Activated T-cell treated with anti-CD3 and anti-CD28 coated beads for 1 hour (primary cell): ENCODE data around the gene NTRK3.

Source experiments
- DNase-seq: peaks from one replicate; pipeline ENCODE4 v3.0.0-alpha.2; 2020; ENCODE audit warnings: low read depth

The NTRK3 gene

GRCh38 chr15:88256279-88257230 lies at the start of gene NTRK3:
Gene NTRK3 (minus strand): TSS chr15:88256739. CDS start chr15:88256153, 586 bp downstream.
- DNase-seq: no peak

DNA sequence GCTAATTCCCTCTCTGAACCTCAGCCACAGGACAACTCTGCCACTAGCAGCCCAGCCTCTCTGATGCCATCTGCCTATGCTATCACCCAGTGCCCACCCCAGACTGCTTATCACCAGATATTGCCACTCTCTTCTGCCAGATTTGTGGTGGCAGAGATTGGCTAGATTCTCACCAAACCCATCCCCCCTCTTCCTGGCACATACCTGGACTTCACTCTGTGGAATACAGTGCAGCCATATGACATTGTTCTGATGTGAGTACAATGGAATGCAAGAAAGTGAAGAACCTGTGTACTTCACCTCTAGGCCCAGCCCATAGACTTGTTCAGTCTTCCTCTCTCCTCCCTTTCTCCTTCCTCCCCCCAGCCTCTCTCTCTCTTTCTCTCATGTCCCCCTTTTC lies 46.9 kb upstream of the NTRK3 start:
- no peak for DNase-seq

DNA sequence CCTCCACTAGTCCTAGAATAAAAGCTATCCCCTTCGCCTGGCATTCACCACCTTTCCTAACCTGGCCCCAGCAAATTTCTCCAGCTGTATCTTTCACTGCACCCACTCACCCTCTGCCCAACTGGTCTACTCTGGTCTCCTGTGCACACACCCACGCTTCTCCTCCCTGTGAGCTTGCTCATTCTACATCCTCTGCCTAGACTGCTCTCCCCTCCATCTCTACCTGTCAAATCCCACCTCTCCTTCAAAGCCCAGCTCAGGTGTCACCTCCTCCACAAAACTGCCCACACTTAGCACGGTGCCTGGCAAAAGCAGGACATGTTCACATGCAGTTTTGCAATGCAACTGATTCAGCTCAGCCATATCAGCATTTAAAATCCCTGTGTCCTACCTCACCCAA lies 45.8 kb upstream of the NTRK3 start:
- DNase-seq: no peak

GRCh38 chr15:88301311-88301710 lies 44.8 kb upstream of the NTRK3 start:
- no peak for DNase-seq

- no peak for DNase-seq
These were observed 44.3 kb upstream of the NTRK3 start for GRCh38 chr15:88300861-88301260.

GRCh38 chr15:88300089-88300488 lies 43.5 kb upstream of the NTRK3 start:
- DNase-seq: no peak

DNA sequence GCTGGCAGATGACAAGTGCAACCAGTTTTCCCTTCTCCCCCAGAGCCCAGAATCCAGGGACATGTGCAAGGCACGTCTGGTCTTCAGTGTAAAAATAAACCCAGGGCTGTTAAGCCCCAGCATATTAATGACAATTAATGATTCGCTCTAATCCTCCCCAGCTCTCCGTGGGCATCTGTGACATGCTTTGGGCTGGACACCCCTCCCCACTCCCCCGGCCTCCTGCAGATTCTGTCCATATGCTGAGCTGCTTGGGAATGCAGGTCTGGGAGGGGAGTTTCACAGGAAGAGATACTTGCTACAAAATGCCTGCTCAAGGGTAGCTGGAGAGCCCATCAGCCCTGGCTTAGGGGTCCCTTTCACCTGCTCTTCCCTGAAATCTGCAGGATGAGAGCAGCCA lies 43.0 kb upstream of the NTRK3 start:
- no peak for DNase-seq

GRCh38 chr15:88288661-88289060 lies 32.1 kb upstream of the NTRK3 start:
- no peak for DNase-seq

DNA sequence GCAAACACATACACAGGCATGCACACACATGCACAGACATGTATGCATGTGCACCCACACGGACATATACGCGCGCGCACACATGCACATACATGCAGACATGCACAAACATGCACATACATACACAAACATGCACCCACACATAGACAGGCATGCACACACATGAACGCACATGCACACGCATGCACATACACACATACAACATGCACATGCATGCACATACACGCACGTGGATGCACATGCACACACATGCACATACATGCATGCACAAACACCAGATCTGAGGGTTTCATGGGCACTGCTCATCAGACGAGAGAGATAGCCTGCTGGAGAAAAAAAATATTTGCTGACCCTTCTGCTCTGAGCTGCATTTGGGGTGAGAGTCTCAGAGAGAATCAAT lies 31.7 kb upstream of the NTRK3 start:
- no peak for DNase-seq

- DNase-seq: no peak
These were observed 27.9 kb upstream of the NTRK3 start for GRCh38 chr15:88284318-88284998.

- no peak for DNase-seq
These were observed 26.1 kb upstream of the NTRK3 start for GRCh38 chr15:88282614-88283013.

GRCh38 chr15:88276821-88277410 lies 20.4 kb upstream of the NTRK3 start:
- no peak for DNase-seq

GRCh38 chr15:88275804-88276203 lies 19.3 kb upstream of the NTRK3 start:
- no peak for DNase-seq

GRCh38 chr15:88274553-88275460 lies 18.3 kb upstream of the NTRK3 start:
- peak; percentile 37 for DNase-seq

GRCh38 chr15:88272421-88272820 lies 15.9 kb upstream of the NTRK3 start:
- DNase-seq: no peak

- DNase-seq: no peak
These were observed 13.0 kb upstream of the NTRK3 start for GRCh38 chr15:88269356-88270062.

- DNase-seq: no peak
These were observed 11.2 kb upstream of the NTRK3 start for GRCh38 chr15:88267720-88268119.

GRCh38 chr15:88266170-88266569 lies 9.6 kb upstream of the NTRK3 start:
- DNase-seq: no peak

DNA sequence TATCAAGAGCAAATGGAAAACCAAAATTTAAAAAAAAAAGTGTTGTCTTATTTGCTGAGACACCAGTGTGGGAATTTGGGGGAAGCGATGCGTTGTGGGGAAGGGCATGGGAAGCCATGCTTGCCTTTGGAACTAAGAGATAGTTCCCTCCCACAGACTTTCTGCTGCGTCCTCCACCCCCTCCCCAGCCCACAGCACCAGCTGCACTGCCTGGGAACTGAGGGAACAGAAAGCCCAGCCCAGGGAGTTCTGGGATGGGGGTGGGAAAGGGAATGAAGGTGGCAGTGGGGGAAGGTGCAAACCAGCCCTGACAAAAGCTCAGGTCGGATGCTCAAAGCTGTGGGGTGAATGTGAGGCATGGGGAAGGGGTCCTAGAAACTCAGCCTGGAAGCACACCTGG lies 8.1 kb upstream of the NTRK3 start:
- DNase-seq: no peak

GRCh38 chr15:88262064-88262463 lies 5.5 kb upstream of the NTRK3 start:
- no peak for DNase-seq

DNA sequence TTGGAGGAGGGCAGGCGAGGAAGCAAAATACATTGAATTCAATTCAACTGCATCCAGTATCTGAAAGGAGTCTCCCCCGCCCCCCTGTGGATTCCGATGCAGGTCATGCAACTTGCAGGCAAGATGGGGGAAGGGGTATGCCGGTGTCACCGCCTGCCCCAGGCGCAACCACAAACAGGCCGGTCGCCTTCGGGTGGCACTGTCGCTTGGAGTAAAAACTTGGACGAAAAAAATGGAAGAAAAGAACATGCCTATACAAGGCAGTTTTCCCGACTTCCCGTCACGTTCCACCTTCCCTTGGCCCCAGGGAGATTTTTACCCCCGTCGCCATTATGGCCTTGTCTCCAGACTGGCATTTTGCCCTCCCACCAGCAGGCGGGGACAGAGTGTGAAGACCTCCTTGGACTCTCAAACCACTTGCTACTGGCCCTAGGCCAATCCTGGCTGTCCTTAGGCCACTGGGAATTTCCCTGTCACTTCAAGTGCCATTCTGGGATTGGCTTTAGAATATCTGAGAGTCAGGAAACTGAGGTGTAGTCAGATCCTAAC lies 1.6 kb upstream of the NTRK3 start:
- DNase-seq: no peak
